GM10847 (cell line): Measurements from ENCODE around the gene SMYD1.

Experiments used
- POLR2A ChIP-seq: IDR thresholded peaks from 2 replicates; pipeline ENCODE4 v1.6.1; 2011; ENCODE audit not compliant: insufficient read length; ENCODE audit errors: extremely low read depth

SMYD1 gene

GRCh38 chr2:88054782-88055370 lies 12.7 kb upstream of the SMYD1 start:
- TF ChIP-seq POLR2A = no peak

DNA sequence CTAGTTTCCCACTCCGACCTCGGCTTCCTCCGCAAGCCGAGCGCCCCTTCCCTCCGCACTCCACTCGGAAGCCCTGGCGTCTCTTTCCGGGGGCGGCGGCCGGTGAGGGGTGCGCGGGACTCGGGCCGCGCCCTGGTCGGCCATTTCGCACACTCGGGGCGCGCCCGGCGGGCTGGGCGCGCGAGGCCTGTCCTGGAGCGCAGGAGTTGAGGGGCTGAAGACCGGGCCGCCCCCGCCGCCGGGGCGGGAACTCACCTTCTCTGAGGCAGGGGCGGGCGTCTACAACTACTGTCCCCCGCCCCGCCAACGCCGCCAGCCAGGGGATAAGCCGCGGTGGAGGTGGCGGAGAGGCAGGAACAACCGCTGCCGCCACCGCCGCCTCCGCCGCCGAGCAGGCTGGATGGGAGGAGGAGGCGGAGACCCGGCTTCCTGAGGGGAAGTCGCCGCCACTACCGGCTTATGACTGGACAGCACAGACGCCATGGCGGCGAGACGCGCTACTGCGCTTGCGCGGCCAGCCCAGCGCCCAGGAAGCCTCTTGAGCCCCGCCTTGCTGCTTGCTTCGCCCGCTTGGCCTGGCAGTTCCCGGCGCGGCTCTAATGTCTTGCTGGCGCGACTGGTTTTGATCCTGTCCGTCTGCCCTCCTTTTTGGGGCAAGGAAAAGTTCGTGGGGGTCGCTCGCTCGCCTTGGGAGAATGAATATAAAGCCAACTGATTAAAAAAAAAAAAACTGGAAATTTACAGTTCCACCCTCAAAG lies 12.1 kb upstream of the SMYD1 start, which contains the start of gene KRCC1:
Gene KRCC1 (minus strand): TSS at position 413 of the 758 bp plus-strand sequence. CDS start 27,220 bp downstream, outside the sequence.
- TF ChIP-seq POLR2A = peak; percentile 85

DNA sequence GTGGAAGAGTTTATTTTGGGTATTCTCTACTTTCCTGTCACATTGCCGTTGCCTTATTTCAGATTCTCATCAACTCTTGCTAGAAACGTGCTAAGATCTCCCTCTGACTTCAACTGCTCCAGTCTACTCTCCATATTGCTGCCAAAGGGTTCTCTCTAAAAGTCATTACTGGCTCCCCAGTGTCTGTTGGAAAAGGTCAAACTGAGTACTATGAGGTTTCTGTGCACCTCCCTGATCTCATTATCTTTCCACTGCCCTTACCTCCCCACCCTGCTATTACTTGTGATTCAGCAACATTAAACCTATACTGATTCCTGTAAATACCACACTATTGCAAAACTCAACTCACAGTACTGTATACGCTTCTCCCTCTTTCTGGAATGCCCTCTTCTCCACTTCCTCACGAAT lies 10.2 kb upstream of the SMYD1 start:
- TF ChIP-seq POLR2A = no peak

- TF ChIP-seq POLR2A = no peak
These were observed 9.4 kb upstream of the SMYD1 start for GRCh38 chr2:88058191-88058590.

DNA sequence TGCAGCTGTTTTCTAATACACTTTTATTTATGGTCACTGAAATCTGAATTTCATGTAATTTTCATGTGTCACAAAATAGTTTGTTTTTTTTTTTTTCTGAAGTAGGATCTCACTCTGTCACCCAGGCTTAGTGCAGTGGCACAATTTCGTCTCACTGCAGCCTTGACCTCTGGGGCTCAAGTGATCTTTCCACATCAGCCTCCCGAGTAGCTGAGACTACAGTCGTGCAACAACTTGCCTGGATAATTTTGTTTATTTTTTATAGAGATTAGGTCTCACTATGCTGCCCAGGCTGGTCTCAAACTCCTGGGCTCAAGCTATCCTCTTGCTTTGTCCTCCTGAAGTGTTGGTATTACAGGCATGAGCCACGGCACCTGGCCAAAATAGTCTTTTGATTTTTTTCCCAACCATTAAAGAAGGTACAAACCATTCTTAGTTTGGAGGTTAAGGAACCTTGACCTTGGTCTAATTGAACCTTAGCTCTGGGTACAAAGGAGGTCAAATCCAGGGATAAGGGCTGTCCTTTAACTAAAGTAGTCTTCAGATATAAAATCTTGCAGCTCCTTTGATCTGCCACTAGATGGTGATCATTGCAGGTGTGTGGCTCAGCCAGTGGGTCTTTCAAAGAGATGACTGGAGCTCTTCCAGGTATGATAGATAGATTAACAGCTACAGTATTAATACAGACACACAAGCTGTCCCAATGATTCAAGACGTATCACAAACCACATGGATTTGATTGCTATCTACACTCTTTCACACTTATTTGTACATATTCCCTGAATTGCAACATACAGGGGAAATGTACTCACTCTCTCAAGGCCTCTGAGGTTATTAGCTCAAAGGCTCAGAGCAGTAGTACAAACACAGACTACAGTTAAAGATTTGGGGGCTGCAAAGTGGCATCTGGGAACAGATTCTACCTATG lies 7.4 kb upstream of the SMYD1 start:
- TF ChIP-seq POLR2A = no peak

GRCh38 chr2:88060907-88061275 lies 6.7 kb upstream of the SMYD1 start:
- no peak for TF ChIP-seq POLR2A

GRCh38 chr2:88061295-88061694 lies 6.3 kb upstream of the SMYD1 start:
- no peak for TF ChIP-seq POLR2A

- no peak for TF ChIP-seq POLR2A
These were observed 1.1 kb upstream of the SMYD1 start for GRCh38 chr2:88066543-88066942.

DNA sequence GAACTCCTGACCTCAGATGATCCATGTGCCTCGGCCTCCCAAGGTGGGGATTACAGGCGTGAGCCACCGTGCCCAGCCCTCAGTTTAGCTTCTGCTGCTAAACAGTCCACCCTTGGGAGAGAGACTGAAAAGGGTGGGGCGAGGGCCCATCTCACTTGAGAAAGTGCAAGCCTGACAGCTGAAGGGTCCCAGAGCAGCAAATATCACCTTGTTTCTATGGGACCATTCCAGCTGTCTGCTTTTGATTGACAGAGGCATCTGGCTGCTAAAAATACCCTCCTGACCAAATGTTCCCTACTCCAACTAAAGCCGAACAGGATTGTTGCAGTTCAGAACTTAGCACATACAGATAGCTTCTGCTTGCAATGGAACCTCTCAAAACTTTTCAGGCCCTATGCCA lies 436 bp upstream of the SMYD1 start:
- no peak for TF ChIP-seq POLR2A

DNA sequence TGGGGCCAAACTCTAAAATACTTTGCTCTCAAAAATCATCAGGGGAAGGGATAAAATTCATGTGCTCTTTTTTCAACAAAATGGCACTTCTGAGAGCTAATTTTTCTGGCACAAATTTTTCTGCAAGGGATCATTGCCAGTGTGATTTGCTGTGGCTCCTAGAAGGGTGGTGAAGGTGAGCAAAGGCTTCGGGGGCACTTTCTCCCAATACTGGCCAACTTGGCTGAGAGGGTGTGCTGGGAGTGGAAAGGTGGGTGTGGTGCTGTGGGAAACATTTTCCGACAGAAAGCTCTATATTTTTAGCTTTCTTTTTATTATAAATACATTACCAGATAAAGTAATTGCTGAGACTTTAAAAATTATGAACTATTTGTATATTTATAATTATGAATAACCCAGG lies 419 bp downstream of the SMYD1 start:
- TF ChIP-seq POLR2A = no peak

GRCh38 chr2:88069117-88069516 lies 1.5 kb downstream of the SMYD1 start:
- no peak for TF ChIP-seq POLR2A

- TF ChIP-seq POLR2A = no peak
These were observed 2.4 kb downstream of the SMYD1 start for GRCh38 chr2:88070055-88070454.

GRCh38 chr2:88071365-88071764 lies 3.7 kb downstream of the SMYD1 start:
- TF ChIP-seq POLR2A = no peak

- TF ChIP-seq POLR2A = no peak
These were observed 6.5 kb downstream of the SMYD1 start for GRCh38 chr2:88074150-88074549.

- TF ChIP-seq POLR2A = no peak
These were observed 7.2 kb downstream of the SMYD1 start for GRCh38 chr2:88074854-88075292.

- no peak for TF ChIP-seq POLR2A
These were observed 9.5 kb downstream of the SMYD1 start for GRCh38 chr2:88077080-88077479.

- no peak for TF ChIP-seq POLR2A
These were observed 11.1 kb downstream of the SMYD1 start for GRCh38 chr2:88078643-88079172.
